Activated CD8-positive, alpha-beta T cell treated with anti-CD3 and anti-CD28 coated beads, Interleukin-2, amount 10 ng/mL, durations not matched to agents 7 days and 5 days (primary cell): Measurements from ENCODE around the gene TIMM10. TPM values are rescaled to one million over a fixed set of nuclear protein-coding genes. Genes with fewer than 3 reads are reported as not detected.

ENCODE experiments used
- ATAC-seq: fragments of 150-1000 bp; cut with Tn5 transposase; one replicate; pipeline ENCODE4 v1.10.0; 2021; ENCODE audit warnings: moderate library complexity
- CTCF ChIA-PET: fragments of 350-600 bp; sonication (Branson Sonifier 250); formaldehyde crosslinking; loops from one replicate; lab custom pipeline; 2021; ENCODE audit warnings: antibody characterized with exemption; lab: Charles Lee
- POLR2A ChIA-PET: fragments of 350-600 bp; sonication (Branson Sonifier 250); formaldehyde crosslinking; loops from one replicate; lab custom pipeline; 2021; ENCODE audit warnings: antibody characterized with exemption; lab: Charles Lee
- DNase-seq: peaks from one replicate; pipeline ENCODE4 v3.0.0-alpha.2; 2020
- H3K27ac Mint-ChIP-seq: one replicate; pipeline ENCODE4 v1.8.0; 2021; ENCODE audit warnings: mild to moderate bottlenecking, mixed read lengths
- H3K27me3 Mint-ChIP-seq: one replicate; pipeline ENCODE4 v1.8.0; 2021; ENCODE audit warnings: low read depth, mixed read lengths
- H3K36me3 Mint-ChIP-seq: one replicate; pipeline ENCODE4 v1.8.0; 2021; ENCODE audit warnings: low read depth, mixed read lengths
- H3K4me1 Mint-ChIP-seq: one replicate; pipeline ENCODE4 v1.8.0; 2021; ENCODE audit warnings: low read depth, mixed read lengths
- H3K4me3 Mint-ChIP-seq: one replicate; pipeline ENCODE4 v1.8.0; 2021; ENCODE audit warnings: mild to moderate bottlenecking, mixed read lengths
- H3K9me3 Mint-ChIP-seq: one replicate; pipeline ENCODE4 v1.8.0; 2022; ENCODE audit warnings: mixed read lengths; ENCODE audit not compliant: insufficient read depth
- total RNA-seq, 2 experiments: library from RNA; stranded (reverse); gene quantifications; one replicate each; pipeline ENCODE4 v1.2.3, GENCODE V29; 2021

Gene TIMM10
- total RNA-seq, 2 experiments from 2014 or later: 65.4 to 65.8 TPM

DNA sequence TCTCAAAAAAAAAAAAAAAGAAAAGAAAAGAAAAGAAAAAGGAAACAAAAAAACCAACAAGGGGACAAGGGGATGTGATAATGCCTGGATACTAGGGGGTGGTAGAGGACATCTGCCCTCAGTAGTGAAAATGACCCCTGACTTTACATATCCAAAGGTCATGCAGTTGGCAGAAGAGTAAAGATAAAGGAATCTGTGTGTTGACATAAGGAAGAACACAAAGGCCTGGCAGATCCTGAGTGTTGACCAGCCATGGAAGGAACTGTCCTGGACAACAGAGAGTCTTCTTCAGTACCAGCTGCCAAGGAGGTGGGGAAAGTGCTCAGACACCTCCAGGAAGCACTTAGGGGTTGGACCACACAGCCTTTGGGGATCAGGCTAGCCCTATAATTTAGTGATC lies 27.7 kb downstream of the TIMM10 start:
- no peaks in the 10 kb centered on the region for H3K27me3 Mint-ChIP-seq

GRCh38 chr11:57502376-57502775 lies 28.2 kb downstream of the TIMM10 start:
- Mint-ChIP-seq H3K36me3 (peaks cover 22% of the 10 kb centered on the region), H3K9me3 (no peaks in the 10 kb centered on the region), H3K4me1 (peaks cover 3% of the 10 kb centered on the region), H3K4me3 (no peak overlapping the region), H3K27ac (peak overlapping the region; percentile 51), H3K27me3 (no peaks in the 10 kb centered on the region)
- ChIA-PET POLR2A (interaction anchor here (0.6 to 1.7 kb wide), 3 partner anchors 9 to 31 kb away, joined by 4 to 5 read pairs (median 4); no protein-coding TSS in a partner anchor), CTCF (interaction anchor here (1.2 to 15.7 kb wide), 7 partner anchors 9 to 142 kb away, joined by 3 to 484 read pairs (median 9); partner anchors contain the start of gene TIMM10)
- no peak for ATAC-seq
- DNase-seq: no peak

More for the DNA sequence above, 27.7 kb downstream of the TIMM10 start:
- Mint-ChIP-seq H3K4me3 (no peak overlapping the region), H3K36me3 (peaks cover 22% of the 10 kb centered on the region), H3K9me3 (no peaks in the 10 kb centered on the region), H3K4me1 (peaks cover 3% of the 10 kb centered on the region), H3K27ac (no peak overlapping the region)
- POLR2A ChIA-PET: interaction anchor here (1.4 to 1.7 kb wide), 2 partner anchors 10 to 11 kb away, joined by 4 read pairs; no protein-coding TSS in a partner anchor
- CTCF ChIA-PET: interaction anchor here (0.6 to 15.7 kb wide), 7 partner anchors 9 to 92 kb away, joined by 3 to 484 read pairs (median 9); partner anchors contain the start of gene TIMM10
- DNase-seq (no peak), ATAC-seq (no peak)

- Mint-ChIP-seq H3K4me1 (peaks cover 3% of the 10 kb centered on the region), H3K4me3 (no peak overlapping the region), H3K36me3 (peaks cover 22% of the 10 kb centered on the region), H3K9me3 (no peaks in the 10 kb centered on the region), H3K27ac (peak overlapping the region; percentile 51), H3K27me3 (no peaks in the 10 kb centered on the region)
- ChIA-PET CTCF (interaction anchor here (1.2 to 15.7 kb wide), 7 partner anchors 8 to 142 kb away, joined by 3 to 484 read pairs (median 9); partner anchors contain the start of gene TIMM10), POLR2A (interaction anchor here (0.6 to 1.7 kb wide), 3 partner anchors 9 to 32 kb away, joined by 4 to 5 read pairs (median 4); no protein-coding TSS in a partner anchor)
- ATAC-seq: no peak
- no peak for DNase-seq
These were observed 28.6 kb downstream of the TIMM10 start for GRCh38 chr11:57501953-57502352.

DNA sequence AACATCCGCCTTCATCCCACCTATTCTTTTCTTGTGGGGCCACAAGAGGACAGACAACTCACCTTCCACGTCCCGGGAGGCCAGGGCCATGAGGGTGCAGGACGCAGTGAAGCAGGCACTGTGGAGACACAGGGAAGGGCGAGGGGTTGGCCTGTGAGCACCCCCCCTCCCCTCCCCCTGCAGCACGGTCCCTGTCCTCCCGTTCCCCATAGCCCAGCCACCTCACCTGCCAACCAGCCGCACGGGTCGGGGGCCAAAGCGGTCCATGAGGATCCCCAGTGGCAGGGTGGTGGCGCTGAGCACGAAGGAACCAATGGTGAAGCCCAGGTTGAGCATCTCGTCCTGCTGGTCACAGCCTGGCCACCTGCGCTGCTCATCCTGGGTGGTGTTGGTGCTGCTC lies 29.6 kb downstream of the TIMM10 start:
- Mint-ChIP-seq H3K9me3 (no peaks in the 10 kb centered on the region), H3K4me1 (no peaks in the 10 kb centered on the region), H3K36me3 (peaks cover 25% of the 10 kb centered on the region), H3K27me3 (no peaks in the 10 kb centered on the region), H3K27ac (no peak overlapping the region), H3K4me3 (no peak overlapping the region)
- DNase-seq: no peak
- ChIA-PET POLR2A (no interaction called here), CTCF (interaction anchor here (1.5 to 15.7 kb wide), 2 partner anchors 26 to 143 kb away, joined by 5 to 484 read pairs; partner anchors contain the start of gene TIMM10)
- no peak for ATAC-seq

DNA sequence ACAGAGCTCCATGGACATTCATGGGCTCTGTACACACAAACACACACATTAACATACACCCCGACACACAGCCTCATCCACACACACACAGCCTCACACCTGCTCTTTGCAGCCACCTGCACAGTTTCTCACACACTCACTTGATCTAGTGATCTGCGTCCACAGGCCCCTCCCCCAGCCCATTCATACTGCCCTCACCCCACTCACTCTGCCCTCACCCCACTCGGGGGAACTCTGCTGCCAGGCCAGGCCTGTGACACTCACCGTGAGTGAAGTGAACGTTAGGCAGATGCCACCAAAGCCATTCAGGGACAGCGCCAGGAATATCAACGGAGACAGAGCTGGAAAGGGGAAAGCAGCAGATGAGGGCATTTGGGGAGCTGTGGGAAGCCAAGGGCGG lies 30.0 kb downstream of the TIMM10 start:
- H3K36me3 Mint-ChIP-seq: peaks cover 27% of the 10 kb centered on the region
- H3K9me3 Mint-ChIP-seq: no peaks in the 10 kb centered on the region
- POLR2A ChIA-PET: no interaction called here
- H3K4me1 Mint-ChIP-seq: no peaks in the 10 kb centered on the region
- no peak overlapping the region for H3K4me3 Mint-ChIP-seq
- CTCF ChIA-PET: interaction anchor here (15.7 kb wide), 1 partner anchor 26 kb away, joined by 484 read pairs; the partner anchor contains the start of gene TIMM10
- no peak for ATAC-seq
- H3K27me3 Mint-ChIP-seq: no peaks in the 10 kb centered on the region
- peak overlapping the region; percentile 48 for H3K27ac Mint-ChIP-seq
- DNase-seq: no peak

GRCh38 chr11:57499983-57500461 lies 30.5 kb downstream of the TIMM10 start:
- Mint-ChIP-seq H3K36me3 (peaks cover 26% of the 10 kb centered on the region), H3K4me3 (no peak overlapping the region), H3K9me3 (no peaks in the 10 kb centered on the region), H3K27ac (peak overlapping the region; percentile 48), H3K4me1 (no peaks in the 10 kb centered on the region), H3K27me3 (no peaks in the 10 kb centered on the region)
- DNase-seq (no peak), ATAC-seq (no peak)
- ChIA-PET POLR2A (no interaction called here), CTCF (interaction anchor here (15.7 kb wide), 1 partner anchor 27 kb away, joined by 484 read pairs; the partner anchor contains the start of gene TIMM10)

- ATAC-seq (peak; percentile 81), DNase-seq (peak; percentile 36)
- ChIA-PET CTCF (interaction anchor here (15.7 kb wide), 1 partner anchor 27 kb away, joined by 484 read pairs; the partner anchor contains the start of gene TIMM10), POLR2A (no interaction called here)
- H3K36me3 Mint-ChIP-seq: peaks cover 23% of the 10 kb centered on the region
- no peaks in the 10 kb centered on the region for H3K9me3 Mint-ChIP-seq
- H3K27me3 Mint-ChIP-seq: no peaks in the 10 kb centered on the region
- H3K27ac Mint-ChIP-seq: no peak overlapping the region
- no peak overlapping the region for H3K4me3 Mint-ChIP-seq
- no peaks in the 10 kb centered on the region for H3K4me1 Mint-ChIP-seq
These were observed 31.1 kb downstream of the TIMM10 start for GRCh38 chr11:57499413-57499982.

GRCh38 chr11:57498540-57498939 lies 32.0 kb downstream of the TIMM10 start:
- ChIA-PET CTCF (interaction anchor here (8.1 to 15.7 kb wide), 2 partner anchors 18 to 28 kb away, joined by 152 to 484 read pairs; partner anchors contain the start of genes SLC43A1 and TIMM10), POLR2A (no interaction called here)
- Mint-ChIP-seq H3K4me3 (no peak overlapping the region), H3K4me1 (peaks cover 6% of the 10 kb centered on the region), H3K36me3 (peaks cover 30% of the 10 kb centered on the region), H3K27ac (no peak overlapping the region), H3K9me3 (no peaks in the 10 kb centered on the region), H3K27me3 (no peaks in the 10 kb centered on the region)
- ATAC-seq (no peak), DNase-seq (no peak)

GRCh38 chr11:57497303-57498247 lies 33.0 kb downstream of the TIMM10 start:
- Mint-ChIP-seq H3K36me3 (peaks cover 29% of the 10 kb centered on the region), H3K27ac (no peak overlapping the region)
- POLR2A ChIA-PET: no interaction called here

GRCh38 chr11:57496109-57496820 lies 34.3 kb downstream of the TIMM10 start:
- Mint-ChIP-seq H3K4me3 (no peak overlapping the region), H3K9me3 (no peaks in the 10 kb centered on the region), H3K4me1 (peaks cover 12% of the 10 kb centered on the region), H3K27me3 (no peaks in the 10 kb centered on the region), H3K36me3 (peaks cover 29% of the 10 kb centered on the region), H3K27ac (no peak overlapping the region)
- ChIA-PET CTCF (interaction anchor here (1.0 to 15.7 kb wide), 7 partner anchors 12 to 148 kb away, joined by 3 to 484 read pairs (median 3); partner anchors contain the start of genes SLC43A1 and TIMM10), POLR2A (no interaction called here)
- DNase-seq: no peak
- ATAC-seq: no peak

More at GRCh38 chr11:57497303-57498247, 33.0 kb downstream of the TIMM10 start:
- Mint-ChIP-seq H3K27me3 (no peaks in the 10 kb centered on the region), H3K9me3 (no peaks in the 10 kb centered on the region), H3K4me1 (peaks cover 12% of the 10 kb centered on the region), H3K4me3 (no peak overlapping the region)
- no peak for DNase-seq
- CTCF ChIA-PET: interaction anchor here (1.2 to 15.7 kb wide), 5 partner anchors 17 to 143 kb away, joined by 3 to 484 read pairs (median 5); partner anchors contain the start of genes SLC43A1 and TIMM10
- ATAC-seq: no peak
